IMR-90 (cell line): Measurements from ENCODE around the gene PEX11A.

ENCODE experiments used
- FOS ChIP-seq: fragments of 150-350 bp; IDR thresholded peaks from 2 replicates; pipeline ENCODE4 v1.6.1; 2016; ENCODE audit warnings: low read depth, low read length
- MAFK ChIP-seq: IDR thresholded peaks from 2 replicates; pipeline ENCODE4 v1.6.1; 2012; ENCODE audit warnings: low read depth, low read length, improper control_type of control experiment
- MAZ ChIP-seq: IDR thresholded peaks from 2 replicates; pipeline ENCODE4 v1.6.1; 2012; ENCODE audit warnings: low read depth, mild to moderate bottlenecking, low read length, improper control_type of control experiment, moderate library complexity, borderline replicate concordance
- MXI1 ChIP-seq: IDR thresholded peaks from 2 replicates; pipeline ENCODE4 v1.6.1; 2012; ENCODE audit warnings: low read depth, mild to moderate bottlenecking, low read length, moderate library complexity, borderline replicate concordance
- NFE2L2 ChIP-seq: fragments of 150-350 bp; IDR thresholded peaks from 2 replicates; pipeline ENCODE4 v1.6.1; 2016; ENCODE audit warnings: low read depth, mild to moderate bottlenecking, low read length
- POLR2A ChIP-seq: IDR thresholded peaks from 2 replicates; pipeline ENCODE4 v1.6.1; 2012; ENCODE audit warnings: mild to moderate bottlenecking, low read depth, low read length
- RAD21 ChIP-seq: IDR thresholded peaks from 2 replicates; pipeline ENCODE4 v1.6.1; 2012; ENCODE audit warnings: low read length, improper control_type of control experiment
- RCOR1 ChIP-seq: IDR thresholded peaks from 2 replicates; pipeline ENCODE4 v1.6.1; 2012; ENCODE audit warnings: mild to moderate bottlenecking, low read length, improper control_type of control experiment; ENCODE audit not compliant: insufficient replicate concordance
- RFX5 ChIP-seq: IDR thresholded peaks from 2 replicates; pipeline ENCODE4 v1.8.0; 2012; ENCODE audit warnings: low read depth, mild to moderate bottlenecking, low read length, moderate library complexity
- SMC3 ChIP-seq: fragments of 150-350 bp; IDR thresholded peaks from 2 replicates; pipeline ENCODE4 v1.6.1; 2016; ENCODE audit warnings: low read depth, mild to moderate bottlenecking, antibody characterized with exemption, low read length, moderate library complexity
- TF ChIP-seq, protein P1 (sequence below): conservative IDR thresholded peaks from 2 replicates; pipeline ENCODE4 v1.5.1; 2012; ENCODE audit warnings: mild to moderate bottlenecking, low read depth, low read length, improper control_type of control experiment
- TF ChIP-seq, protein P2 (sequence below): fragments of 150-350 bp; IDR thresholded peaks from 2 replicates; pipeline ENCODE4 v1.6.1; 2016; ENCODE audit warnings: low read depth, mild to moderate bottlenecking, low read length, moderate library complexity, borderline replicate concordance
- TF ChIP-seq, protein P3 (sequence below): fragments of 150-350 bp; IDR thresholded peaks from 2 replicates; pipeline ENCODE4 v1.6.1; 2017; ENCODE audit warnings: mild to moderate bottlenecking, antibody characterized with exemption, low read length, low read depth

DNA sequence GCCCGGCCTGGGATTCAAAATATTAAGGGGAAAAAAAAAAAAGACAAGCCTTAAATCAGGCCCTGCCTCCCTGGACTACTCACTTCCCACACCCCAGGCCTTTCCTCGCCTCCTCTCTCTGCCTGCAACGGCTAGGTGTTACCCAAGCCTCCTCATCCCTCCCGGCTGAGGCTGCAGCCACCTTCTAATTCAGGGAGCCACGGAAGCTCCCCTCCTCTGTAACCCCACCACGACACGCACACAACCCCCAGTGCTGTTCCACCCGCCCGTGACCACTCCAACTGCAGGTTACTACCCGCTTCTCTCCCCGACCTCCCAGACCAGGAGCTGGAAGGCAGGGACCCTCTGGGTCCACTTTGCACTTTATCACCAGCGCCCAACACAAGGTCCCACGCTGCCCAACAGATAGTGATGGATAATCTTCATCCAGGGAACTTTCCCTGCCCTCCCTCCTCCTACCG is 36.2 kb downstream of the PEX11A start:
- TF ChIP-seq, protein P1, sequence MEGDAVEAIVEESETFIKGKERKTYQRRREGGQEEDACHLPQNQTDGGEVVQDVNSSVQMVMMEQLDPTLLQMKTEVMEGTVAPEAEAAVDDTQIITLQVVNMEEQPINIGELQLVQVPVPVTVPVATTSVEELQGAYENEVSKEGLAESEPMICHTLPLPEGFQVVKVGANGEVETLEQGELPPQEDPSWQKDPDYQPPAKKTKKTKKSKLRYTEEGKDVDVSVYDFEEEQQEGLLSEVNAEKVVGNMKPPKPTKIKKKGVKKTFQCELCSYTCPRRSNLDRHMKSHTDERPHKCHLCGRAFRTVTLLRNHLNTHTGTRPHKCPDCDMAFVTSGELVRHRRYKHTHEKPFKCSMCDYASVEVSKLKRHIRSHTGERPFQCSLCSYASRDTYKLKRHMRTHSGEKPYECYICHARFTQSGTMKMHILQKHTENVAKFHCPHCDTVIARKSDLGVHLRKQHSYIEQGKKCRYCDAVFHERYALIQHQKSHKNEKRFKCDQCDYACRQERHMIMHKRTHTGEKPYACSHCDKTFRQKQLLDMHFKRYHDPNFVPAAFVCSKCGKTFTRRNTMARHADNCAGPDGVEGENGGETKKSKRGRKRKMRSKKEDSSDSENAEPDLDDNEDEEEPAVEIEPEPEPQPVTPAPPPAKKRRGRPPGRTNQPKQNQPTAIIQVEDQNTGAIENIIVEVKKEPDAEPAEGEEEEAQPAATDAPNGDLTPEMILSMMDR, result no peak
- TF ChIP-seq RFX5 (no peak), POLR2A (no peak), MAFK (no peak), FOS (no peak), MXI1 (no peak), RAD21 (no peak), NFE2L2 (no peak), MAZ (no peak), RCOR1 (no peak), SMC3 (no peak)
- TF ChIP-seq, protein P2, sequence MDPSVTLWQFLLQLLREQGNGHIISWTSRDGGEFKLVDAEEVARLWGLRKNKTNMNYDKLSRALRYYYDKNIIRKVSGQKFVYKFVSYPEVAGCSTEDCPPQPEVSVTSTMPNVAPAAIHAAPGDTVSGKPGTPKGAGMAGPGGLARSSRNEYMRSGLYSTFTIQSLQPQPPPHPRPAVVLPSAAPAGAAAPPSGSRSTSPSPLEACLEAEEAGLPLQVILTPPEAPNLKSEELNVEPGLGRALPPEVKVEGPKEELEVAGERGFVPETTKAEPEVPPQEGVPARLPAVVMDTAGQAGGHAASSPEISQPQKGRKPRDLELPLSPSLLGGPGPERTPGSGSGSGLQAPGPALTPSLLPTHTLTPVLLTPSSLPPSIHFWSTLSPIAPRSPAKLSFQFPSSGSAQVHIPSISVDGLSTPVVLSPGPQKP, result no peak
- TF ChIP-seq, protein P3, sequence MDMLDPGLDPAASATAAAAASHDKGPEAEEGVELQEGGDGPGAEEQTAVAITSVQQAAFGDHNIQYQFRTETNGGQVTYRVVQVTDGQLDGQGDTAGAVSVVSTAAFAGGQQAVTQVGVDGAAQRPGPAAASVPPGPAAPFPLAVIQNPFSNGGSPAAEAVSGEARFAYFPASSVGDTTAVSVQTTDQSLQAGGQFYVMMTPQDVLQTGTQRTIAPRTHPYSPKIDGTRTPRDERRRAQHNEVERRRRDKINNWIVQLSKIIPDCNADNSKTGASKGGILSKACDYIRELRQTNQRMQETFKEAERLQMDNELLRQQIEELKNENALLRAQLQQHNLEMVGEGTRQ, result no peak
